ENCODE results near the gene GSK3A. TPM values are rescaled to one million over a fixed set of nuclear protein-coding genes. Genes with fewer than 3 reads are reported as not detected.

The GSK3A gene
- total RNA-seq: 33.2 TPM

DNA sequence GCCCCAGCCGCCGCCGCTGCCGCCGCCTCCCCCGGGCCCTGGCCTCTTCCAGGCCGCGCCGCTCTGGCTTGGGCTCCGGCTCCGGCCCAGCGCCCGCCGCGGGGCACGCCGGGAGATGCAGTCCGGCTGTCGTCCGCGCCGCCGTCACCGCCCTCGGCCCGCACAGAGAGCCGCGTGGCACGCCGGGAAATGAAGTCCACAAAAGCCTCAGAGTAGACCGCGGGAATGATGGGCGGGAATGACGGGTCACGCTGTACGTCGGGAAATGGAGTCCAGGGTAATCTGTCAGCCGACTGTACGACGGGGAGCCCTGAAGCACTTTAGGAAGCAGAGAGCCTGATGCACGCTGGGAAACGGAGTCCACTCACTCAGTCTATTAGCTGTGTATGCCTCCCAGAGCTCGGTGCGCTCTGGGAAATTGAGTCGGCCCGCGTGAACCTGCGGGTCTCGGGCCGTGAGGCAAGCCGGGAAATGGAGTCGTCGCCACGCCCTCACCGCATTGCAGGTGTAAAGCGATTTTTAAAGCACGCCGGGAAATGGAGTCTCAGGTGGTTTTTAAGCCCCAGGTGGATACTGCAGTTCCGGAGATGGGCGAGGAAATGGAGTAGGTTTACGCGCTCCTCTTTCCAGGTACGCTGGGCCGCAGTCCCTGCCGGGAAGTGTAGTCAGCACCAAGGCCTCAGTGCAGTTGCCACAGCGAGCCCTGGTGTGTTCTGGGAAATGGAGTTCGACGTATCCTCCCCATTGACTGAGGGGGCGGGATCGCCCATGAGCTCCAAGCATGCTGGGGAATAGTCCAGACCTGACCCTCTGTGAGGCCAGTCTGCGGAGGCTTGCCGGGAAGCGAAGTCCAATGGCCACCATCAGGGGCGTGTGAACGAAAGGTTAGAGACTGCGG, at the start of gene GSK3A:
GSK3A (minus strand) TSS at position 91 of the 898 bp plus-strand sequence. CDS start 137 bp downstream, outside the sequence.

DNA sequence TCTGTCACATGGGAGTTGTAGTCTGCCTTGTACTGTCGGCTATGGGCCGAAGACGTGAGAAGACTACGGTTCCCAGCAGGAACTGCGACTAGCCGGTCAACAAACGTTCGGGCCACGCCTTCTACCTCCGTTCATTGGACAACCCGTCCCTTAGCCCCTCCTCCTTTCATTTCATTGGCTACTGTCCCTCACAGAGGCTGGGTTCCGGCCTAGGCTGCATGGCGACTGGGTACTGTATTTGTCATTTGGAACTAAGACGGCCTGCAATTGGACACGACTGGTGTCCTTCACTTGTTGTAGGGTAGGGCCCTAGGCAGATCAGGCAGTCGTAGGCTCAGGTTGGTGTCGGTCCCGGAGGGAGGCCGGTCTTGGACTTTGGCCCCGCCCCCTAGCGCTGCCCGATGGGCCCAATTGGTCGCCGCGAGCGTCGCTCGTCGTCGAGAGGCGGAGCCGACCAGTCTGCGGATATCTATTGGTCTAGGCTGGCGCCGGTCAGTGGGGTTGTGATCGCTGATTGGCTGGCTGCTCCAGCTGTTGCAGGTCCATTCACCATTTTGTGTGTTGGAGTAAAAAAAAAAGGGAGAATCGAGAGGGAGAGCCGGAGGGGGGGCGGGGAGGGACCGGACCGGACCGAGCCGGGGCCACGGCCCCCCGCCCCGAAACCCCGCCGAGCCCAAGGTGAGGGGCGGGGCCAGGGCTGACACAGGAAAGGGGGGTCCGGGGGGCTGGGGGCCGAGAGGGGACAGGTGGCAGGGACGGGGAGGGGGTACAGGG, 26.5 kb upstream of the GSK3A start, which contains the start of gene CIC:
CIC (plus strand) TSS at position 549 of the 774 bp plus-strand sequence. CDS start 2,532 bp downstream, outside the sequence.

GRCh38 chr19:42254850-42255765, 12.7 kb upstream of the GSK3A start, which contains the start of gene ERF:
ERF (minus strand) TSS chr19:42255128; CDS start chr19:42254999, 129 bp downstream.

DNA sequence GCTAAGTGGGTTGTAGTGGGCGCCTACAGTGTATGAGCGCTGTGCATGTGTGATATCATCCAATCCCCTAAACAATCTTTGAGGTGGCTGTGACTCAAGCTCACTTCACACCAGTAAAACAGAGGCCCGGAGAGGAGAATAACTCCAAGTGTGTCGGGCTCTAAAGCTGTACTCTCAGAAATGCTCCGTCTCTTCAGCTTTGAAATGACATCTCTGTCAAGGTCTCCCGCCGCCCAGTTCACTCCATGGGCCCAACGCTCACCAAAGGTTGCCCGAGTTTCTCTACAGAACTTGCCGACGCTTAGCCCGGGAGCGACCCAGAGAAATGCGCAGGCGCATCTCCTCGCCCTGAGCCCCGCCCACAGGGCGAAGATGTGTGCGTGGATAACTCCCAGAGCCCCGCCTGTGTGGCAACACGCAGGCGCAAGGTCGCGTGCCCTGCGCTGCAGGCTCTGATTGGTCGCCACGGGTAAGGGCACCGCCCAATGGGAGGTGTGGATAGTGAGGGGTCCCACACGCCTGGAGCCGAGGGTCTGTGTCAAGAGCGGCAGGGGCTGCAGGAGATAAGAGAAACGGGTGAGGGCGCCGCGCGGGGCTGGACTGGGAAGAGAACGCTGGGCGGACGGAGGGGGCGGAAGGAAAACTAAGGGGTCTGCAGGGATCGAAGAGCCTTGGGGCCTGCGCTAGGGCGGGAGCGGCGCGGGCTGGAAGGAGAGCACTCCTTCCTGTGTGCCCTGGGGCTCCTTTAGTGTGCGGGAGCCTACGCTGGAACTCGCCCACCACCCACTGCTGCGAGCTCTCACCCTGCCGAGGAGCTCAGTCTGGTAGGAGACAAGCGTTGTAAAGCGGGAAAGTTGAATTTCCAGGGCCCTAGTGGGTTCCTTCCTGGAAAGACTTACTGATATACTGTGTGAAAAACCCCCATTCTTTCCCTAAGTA, 22.3 kb downstream of the GSK3A start, which contains the start of gene ZNF526:
ZNF526 (plus strand) TSS at position 501 of the 939 bp plus-strand sequence. CDS start 4,092 bp downstream, outside the sequence.

DNA sequence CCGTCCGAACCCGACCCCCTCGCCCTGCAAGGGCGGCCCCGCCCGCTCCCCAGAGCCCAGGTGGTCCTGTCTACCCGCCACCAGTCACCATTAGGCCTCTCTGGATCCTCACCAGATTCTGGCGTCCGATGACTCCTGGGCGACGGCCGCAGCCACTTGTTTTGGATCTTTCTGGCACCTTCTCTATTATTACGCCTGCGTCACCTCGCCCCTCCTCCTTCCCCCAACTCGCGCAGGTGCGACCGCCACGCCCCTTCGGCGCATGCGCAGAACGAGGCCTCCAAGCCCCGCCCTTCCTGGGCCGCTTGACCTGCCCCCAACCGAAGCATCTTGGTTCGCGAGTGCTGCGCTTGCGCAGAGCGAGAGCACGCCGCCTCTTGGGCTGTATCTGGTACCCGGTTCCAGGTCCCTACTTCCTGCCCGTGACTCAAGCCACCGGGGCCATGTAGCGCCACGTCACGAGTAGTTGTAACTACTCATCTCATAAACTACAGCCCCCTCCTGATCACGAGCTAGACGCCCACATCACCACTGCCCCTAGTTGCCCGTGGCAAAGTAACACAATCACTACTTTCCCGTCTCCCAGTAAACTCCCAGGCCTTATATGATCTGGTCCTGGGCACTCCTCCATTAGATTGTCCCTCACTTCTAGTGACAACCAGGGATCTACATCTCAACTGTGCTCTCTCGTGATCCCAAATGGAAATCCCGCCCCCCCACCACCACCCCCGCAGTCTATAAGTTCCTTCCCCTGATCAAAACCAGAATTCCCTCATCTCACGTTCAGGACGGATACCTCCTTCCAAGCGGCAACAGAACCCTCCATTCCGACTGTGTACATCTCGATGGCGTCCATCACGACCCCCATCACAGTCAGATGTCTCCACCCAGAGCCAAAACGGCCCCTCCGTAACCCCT, 24.6 kb downstream of the GSK3A start, which contains the start of gene DEDD2:
DEDD2 (minus strand) TSS at position 158 of the 918 bp plus-strand sequence. CDS start 670 bp downstream, outside the sequence.

Other genes starting within 250 kb of the GSK3A start
- gene ATP1A3, start 248.4 kb downstream of the GSK3A start, total RNA-seq: 217 TPM
- gene GRIK5, start 172.4 kb downstream of the GSK3A start, total RNA-seq: 36.9 TPM
- gene ZNF574, start 166.4 kb downstream of the GSK3A start, total RNA-seq: 16.3 TPM
- 12.2 TPM for gene POU2F2, start 110.2 kb downstream of the GSK3A start, total RNA-seq
- 23.2 TPM for gene DEDD2, start 24.9 kb downstream of the GSK3A start, total RNA-seq
- 6.9 TPM for gene ZNF526, start 22.3 kb downstream of the GSK3A start, total RNA-seq
- 9.4 TPM for gene ERF, start 12.5 kb upstream of the GSK3A start, total RNA-seq
- gene CIC, start 26.6 kb upstream of the GSK3A start, total RNA-seq: 38.2 TPM
- 2.8 TPM for gene PRR19, start 59.5 kb upstream of the GSK3A start, total RNA-seq
- 203 TPM for gene PAFAH1B3, start 60.0 kb upstream of the GSK3A start, total RNA-seq
- gene TMEM145, start 70.7 kb upstream of the GSK3A start, total RNA-seq: 77.6 TPM
- 54.8 TPM for gene MEGF8, start 83.0 kb upstream of the GSK3A start, total RNA-seq
- gene CNFN, start 147.7 kb upstream of the GSK3A start, total RNA-seq: not detected
- gene LIPE, start 184.8 kb upstream of the GSK3A start, total RNA-seq: 11.0 TPM
- gene CXCL17, start 200.3 kb upstream of the GSK3A start, total RNA-seq: not detected

Measured in parietal lobe (tissue), 1 donor.